ENCODE data around the gene CD70.
A peak's percentile ranks its signal among the peaks of the same experiment; 100 is the strongest.
"Not testable (repeated sequence)": the region's sequence is repeated elsewhere in the genome, so short reads cannot be mapped to it uniquely, and the experiment has no call there.

The CD70 gene

DNA sequence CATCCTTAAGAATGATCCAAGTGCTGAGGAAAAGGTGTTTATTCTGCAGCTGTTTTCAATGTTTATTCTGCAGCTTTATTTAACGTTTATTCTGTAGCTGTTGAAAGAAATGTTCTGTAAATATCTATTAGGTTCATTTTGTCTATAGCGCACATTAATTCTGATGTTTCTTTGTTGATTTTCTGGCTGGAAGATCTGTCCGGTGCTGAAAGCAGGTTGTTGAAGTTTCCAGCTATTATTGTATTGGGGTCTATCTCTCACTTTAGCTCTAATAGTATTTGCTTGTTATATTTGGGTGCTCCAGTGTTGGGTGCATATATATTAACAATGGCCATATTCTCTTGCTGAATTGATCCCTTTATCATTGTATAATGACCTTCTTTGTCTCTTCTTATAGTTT lies 20.2 kb downstream of the CD70 start:
- no peak for DNase-seq (ENCODE audit: low read depth in 2 of 2)

DNA sequence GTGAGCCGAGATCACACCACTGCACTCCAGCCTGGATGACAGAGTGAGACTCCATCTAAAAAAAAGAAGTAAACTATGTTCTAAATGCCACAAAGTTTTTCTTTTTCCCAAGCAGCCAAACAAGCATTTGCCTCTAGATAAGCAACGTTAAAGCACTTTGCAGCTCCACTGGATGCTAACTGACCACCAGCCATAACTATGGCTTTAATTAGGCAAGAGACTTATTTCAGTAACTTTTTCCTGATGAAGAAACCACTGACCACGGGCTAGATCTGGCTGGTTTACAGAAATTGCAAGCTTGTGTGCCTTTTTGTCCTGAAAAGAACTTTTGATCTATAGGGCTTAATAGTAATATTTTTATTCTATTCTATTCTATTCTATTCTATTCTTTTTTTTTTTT lies 22.1 kb downstream of the CD70 start:
- no peak for DNase-seq (ENCODE audit: low read depth in 2 of 2)

DNA sequence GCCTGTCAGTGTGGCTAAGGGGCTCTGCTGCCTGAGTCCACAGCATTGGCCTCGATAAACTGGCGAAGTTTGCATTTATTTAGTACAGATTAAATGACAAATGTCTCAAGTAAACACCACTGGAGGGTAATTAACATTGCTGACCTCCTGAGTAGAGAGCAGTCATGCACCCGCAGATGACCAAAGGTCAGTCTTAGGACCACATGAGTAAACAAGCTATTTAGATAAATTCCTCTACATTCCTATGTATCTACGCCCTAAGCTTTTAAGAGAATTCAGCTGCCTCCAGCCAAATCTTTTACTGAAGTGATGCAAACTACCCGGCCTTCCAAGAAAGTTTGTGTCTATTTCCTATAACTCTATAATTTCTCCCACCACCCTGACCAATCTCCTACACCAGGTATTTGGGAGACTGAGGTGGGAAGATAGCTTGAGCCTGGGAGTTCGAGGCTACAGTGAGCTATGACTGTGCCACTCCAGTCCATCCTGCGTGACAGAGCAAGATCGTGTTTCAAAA lies 22.9 kb downstream of the CD70 start:
- DNase-seq (ENCODE audit: low read depth in 2 of 2): no peak

DNA sequence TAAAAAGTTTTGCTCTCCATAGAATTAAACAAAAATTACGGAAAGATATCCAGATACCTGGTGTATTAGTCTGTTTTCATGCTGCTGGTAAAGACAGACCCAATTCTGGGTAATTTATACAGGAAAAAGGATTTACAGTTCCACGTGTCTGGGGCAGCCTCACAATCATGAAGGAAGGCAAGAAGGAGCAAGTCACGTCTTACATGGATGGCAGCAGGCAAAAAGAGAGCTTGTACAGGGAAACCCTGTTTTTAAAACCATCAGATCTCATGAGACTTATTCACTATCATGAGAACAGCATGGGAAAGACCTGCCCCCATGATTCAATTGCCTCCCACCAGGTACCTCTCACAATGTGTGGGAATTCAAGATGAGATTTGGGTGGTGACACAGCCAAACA lies 24.2 kb downstream of the CD70 start:
- not testable (repeated sequence) for DNase-seq (ENCODE audit: low read depth in 2 of 2)

DNA sequence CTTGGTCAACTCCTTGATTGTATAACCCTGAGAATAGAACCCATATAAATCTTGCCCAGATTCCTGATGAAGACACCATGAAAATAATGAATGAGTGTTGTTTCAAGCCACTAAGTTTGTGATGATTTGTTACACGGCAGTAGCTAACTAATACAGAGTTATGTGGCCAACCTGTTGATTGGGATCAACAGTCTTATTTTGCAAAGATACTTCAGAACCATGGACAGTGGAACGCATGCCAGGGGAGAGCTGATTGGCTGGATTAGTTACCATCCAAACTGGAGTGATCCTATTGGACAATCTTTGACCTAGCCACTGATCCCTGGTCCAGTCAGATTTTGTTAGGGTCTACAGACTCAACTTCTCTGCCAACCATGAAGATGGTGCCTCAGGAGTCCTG lies 26.6 kb downstream of the CD70 start:
- no peak for DNase-seq (ENCODE audit: low read depth in 2 of 2)

DNA sequence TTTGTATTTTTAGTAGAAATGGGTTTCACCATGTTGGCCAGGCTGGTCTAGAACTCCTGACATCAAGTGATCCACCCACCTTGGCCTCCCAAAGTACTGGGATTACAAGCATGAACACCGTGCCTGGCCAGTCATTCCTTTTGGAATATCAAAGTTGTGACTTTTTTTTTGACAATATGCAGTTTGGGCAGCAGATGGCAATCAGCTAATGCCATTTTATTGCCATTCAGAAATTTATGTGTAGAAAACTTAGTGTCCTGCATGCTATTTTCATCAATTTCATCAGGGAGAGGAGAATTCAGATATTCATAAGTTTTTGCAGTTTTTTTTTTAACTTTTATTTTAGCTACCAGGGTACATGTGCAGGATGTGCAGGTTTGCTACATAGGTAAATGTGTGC lies 28.5 kb downstream of the CD70 start:
- not testable (repeated sequence) for DNase-seq (ENCODE audit: low read depth in 2 of 2)

DNA sequence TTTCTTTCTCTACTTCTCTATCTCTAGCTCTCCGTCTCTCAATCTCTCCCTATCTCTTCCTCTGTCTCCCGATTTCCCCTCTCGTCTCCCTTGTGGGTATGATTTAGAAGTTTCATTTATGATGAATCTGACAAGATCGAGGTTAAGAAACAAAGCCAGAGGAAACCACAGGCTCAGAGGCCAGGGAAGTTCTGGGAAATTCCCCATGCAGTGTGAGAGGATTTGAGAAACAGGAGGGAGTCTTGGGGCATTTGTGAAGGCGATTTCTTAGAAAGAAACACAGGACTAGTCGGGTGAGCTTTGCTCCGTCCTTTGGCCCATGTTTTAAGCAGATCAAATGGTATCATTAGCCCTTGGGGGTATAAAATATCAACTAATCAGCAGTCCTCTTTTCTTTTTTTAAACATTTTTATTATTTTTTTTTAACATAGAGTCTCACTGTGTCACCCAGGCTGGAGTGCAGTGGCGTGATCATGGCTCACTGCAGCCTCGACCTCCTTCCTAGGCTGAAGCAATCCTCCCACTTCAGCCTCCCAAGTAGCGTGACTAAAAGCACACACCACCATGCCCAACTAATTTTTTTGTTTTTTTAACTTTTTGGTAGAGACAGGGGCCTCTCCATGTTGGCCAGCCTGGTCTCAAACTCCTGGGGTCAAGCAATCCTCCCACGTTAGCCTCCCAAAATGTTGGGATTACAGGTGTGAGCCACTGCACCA lies 34.3 kb downstream of the CD70 start:
- no peak for DNase-seq (ENCODE audit: low read depth in 2 of 2)

DNA sequence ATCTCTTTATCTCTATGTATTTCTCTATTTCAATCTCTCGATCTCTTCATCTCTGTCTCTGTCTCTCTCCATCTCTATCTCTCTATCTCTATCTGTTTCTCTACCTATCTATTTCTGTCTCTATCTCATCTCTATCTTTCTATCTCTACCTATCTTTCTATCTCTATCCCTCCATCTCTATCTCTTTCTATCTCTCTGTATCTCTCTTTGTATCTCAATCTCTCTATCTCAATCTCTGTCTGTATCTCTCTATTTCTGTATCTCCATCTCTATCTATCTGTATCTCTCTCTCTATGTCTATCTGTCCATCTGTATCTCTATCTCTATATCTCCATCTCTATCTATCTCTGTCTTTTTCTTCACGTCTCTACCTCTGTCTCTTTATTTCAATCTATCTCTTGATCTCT lies 34.9 kb downstream of the CD70 start:
- DNase-seq (ENCODE audit: low read depth in 2 of 2): no peak

DNA sequence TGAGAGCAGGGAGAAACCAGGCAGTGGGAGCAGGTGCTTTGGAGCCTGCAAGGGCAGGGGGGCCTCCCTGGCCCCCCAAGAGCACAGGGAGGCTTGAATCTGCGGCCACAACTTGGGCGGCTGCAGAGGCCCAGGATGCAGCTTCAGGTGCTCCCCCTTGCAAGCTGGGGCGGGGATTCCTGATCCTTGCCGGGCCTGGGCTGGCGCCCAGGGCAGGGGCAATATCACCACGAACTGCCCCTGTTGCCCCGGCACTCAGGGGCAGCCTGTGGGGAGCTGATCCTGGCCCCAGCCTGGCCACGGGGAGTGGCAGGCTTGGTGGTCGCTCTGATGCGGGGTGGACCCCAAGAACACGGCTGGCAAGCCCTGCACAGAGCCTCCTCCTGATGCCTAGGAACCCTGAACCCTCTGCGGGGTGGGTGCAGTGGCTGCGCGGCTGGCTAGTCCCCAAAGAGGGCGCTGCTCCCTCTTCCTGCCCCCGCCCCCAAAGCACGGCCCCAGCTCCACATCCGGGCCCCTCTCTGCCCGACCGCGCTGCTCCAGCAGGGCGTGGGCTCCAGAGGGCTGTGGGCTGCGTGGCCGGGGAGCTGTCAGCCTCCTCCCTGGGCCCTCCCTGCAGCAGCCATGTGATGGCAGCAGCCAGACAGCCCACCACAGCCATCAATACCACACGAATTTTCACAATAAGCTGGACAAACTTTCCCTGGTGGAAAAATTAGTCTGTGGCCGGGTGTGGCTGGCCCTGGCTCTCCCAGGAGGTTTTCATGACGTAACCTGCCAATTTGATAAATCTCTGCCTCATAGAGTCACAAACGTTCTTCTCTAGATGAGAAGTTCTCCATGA lies 39.1 kb downstream of the CD70 start:
- DNase-seq (ENCODE audit: low read depth in 2 of 2): peak; percentile 20 to 46

DNA sequence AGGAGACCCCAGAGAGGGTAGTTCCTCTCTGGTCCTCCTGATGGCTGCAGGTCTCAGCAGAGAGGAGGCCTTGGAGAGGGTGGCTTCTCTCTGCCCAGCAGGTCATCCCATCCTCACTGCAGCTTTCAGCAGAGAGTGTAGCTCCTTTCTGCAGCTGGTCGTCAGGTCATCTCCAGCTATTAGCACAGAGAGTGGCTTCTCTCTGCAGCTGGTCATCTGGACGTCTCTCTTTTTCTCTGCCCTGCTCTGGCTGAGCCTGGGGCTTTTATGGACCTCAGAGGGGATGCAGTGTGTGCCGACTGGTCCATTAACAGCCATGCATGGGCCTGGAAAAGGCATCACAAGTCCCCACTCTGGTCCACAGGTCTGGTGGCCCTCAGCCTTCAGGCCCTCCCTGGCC lies 39.9 kb downstream of the CD70 start:
- no peak for DNase-seq (ENCODE audit: low read depth in 2 of 2)

DNA sequence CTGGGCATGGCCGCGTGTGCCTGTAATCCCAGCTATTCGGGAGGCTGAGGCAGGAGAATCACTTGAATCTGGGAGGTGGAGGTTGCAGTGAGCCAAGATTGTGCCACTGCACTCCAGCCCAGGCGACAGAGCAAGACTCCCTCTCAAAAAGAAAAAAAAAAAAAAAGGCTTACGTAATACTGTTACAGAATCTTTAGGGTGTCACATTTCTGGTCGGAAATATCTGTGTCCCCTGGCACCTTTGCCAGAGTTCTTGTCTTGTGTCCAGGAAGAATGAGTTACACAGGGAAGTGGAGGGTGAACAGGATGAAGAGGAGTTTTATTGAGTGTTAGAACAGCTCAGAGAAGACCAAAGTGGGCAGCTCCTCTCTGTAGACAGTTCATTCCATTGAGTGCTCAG lies 40.3 kb downstream of the CD70 start:
- DNase-seq (ENCODE audit: low read depth in 2 of 2): not testable (repeated sequence)

DNA sequence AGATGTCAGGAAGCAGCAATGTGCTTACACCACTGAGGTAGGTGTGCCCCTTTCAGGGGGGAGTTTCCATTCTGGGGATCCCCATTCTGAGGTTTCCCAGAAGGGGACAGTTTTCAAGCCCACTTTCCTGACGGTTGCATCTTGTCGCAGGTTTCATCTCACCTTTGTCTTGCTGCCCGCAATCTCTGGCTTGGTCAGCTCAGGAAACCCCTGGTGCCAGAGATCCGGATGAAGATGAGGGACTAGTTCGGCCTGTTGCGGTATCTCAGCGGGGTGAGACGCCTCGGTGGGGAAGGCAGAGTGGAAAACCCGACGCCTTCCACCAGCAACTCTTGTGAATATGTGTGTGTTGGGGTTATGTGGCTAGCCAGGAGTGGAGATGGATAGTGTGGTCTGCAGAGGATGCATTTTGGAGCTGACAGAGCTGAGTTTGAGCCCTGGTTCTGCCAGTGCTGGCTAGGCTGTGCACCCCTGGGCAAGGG lies 47.0 kb downstream of the CD70 start:
- no peak for DNase-seq (ENCODE audit: low read depth in 2 of 2)

DNA sequence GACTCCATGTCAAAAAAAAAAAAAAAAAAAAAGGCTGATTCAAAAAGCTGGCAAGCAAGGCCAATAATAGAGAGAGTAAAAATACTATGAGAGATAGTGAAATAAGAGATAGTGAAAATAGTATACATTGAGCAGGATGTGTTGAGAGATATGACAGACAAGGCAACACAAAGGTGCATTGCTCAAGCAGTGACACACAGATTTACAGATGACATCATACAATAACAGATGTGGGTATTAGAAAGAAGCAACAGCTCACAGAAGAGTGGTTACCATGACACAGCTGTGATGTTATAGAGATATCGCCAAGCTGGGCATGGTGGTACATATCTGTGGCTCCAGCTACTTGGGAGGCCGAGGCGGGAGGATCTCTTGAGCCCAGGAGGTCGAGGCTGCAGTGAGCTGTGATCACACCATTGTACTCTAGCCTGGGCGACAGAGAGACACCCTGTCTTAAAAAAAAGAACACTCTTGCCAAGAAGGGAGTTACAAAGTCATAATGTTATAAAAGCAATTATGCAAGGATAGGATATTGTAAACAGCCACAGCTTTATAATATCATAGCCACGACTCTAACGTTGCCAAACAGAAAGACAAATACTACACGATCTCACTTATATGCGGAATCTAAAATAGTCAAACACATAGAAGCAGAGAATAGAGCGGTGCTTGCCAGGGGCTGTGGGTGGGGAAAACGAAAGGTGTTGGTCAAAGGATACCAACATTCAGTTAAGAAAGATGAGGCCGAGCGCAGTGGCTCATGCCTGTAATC lies 49.8 kb downstream of the CD70 start:
- no peak for DNase-seq (ENCODE audit: low read depth in 2 of 2)

DNA sequence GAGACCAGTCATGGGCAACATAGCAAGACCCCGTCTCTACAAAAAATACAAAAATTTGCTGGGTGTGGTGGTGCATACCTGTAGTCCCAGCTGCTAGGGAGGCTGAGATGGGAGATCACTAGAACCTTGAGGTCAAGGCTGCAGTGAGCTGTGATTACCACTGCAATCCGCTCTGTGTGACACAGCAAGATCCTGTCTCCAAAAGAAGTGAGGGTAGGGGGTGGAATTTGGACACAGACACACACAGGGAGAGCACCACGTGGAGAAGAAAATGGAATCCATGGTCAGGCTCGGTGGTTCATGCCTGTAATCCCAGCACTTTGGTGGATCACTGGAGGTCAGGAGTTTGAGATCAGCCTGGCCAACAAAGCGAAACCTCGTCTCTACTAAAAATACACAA lies 51.4 kb downstream of the CD70 start:
- no peak for DNase-seq (ENCODE audit: low read depth in 2 of 2)

Data from stimulated activated CD8-positive, alpha-beta memory T cell treated with anti-CD3 and anti-CD28 coated beads, Interleukin-2, amount 100 ng/mL, for 1 hour (primary cell).